Measurements from ENCODE around the gene PIH1D1. TPM values are rescaled to one million over a fixed set of nuclear protein-coding genes. Genes with fewer than 3 reads are reported as not detected.

Gene PIH1D1
- total and polyA plus RNA-seq, 2 of the 13 experiments (the other 11 are each of a cell fraction or from before 2014, with no cell fraction given): 110 to 137 TPM

- TF ChIP-seq JUN (CRISPR knock-in tag; IDR thresholded peaks at IDR 0.05) (no peak), SNAPC2 (CRISPR knock-in tag; IDR thresholded peaks at IDR 0.05) (peak; percentile 43; the same call in 1 of the 2 replicates), ARID5B (CRISPR knock-in tag; IDR thresholded peaks at IDR 0.05) (0 out of 2 replicates have a peak, but pooled peaks have one; percentile 33), DMTF1 (CRISPR knock-in tag; IDR thresholded peaks at IDR 0.05) (no peak), ZNF772 (CRISPR knock-in tag; IDR thresholded peaks at IDR 0.05) (peak; percentile 63; the same call in 1 of the 2 replicates), ZNF512 (CRISPR knock-in tag; IDR thresholded peaks at IDR 0.05) (no peak), CC2D1A (CRISPR knock-in tag; IDR thresholded peaks at IDR 0.05) (0 out of 2 replicates have a peak, but pooled peaks have one; percentile 32), PRMT3 (CRISPR knock-in tag; IDR thresholded peaks at IDR 0.05; ENCODE audit: borderline replicate concordance, low read depth) (0 out of 2 replicates have a peak, but pooled peaks have one; percentile 12), ZNF143 (CRISPR knock-in tag; IDR thresholded peaks at IDR 0.05) (peak; percentile 73), ZNF777 (CRISPR knock-in tag; IDR thresholded peaks at IDR 0.05) (no peak), ZNF850 (CRISPR knock-in tag; conservative IDR thresholded peaks at IDR 0.05) (0 out of 2 replicates have a peak, but pooled peaks have one; percentile 40), ARID3A (IDR thresholded peaks at IDR 0.05; ENCODE audit: low read depth, low read length) (peak; percentile 97), ZNF232 (CRISPR knock-in tag; IDR thresholded peaks at IDR 0.05; ENCODE audit: borderline replicate concordance) (peak; percentile 12; the same call in 1 of the 2 replicates), ETV6 (CRISPR knock-in tag; conservative IDR thresholded peaks at IDR 0.05) (peak; percentile 66; the same call in 1 of the 2 replicates), ARNT2 (CRISPR knock-in tag; IDR thresholded peaks at IDR 0.05; ENCODE audit: low read depth) (peak; percentile 64; the same call in 1 of the 2 replicates), ZNF615 (CRISPR knock-in tag; IDR thresholded peaks at IDR 0.05; ENCODE audit: borderline replicate concordance) (no peak), NFKBIZ (CRISPR knock-in tag; IDR thresholded peaks at IDR 0.05) (0 out of 2 replicates have a peak, but pooled peaks have one; percentile 24), ZNF350 (CRISPR knock-in tag; IDR thresholded peaks at IDR 0.05; ENCODE audit: borderline replicate concordance, low read depth) (peak; percentile 70), ZFX (CRISPR knock-in tag; IDR thresholded peaks at IDR 0.05; ENCODE audit: low read depth) (peak; percentile 72; the same call in 1 of the 2 replicates)
These were observed at the start of gene PIH1D1 (continued) for GRCh38 chr19:49451430-49452181.
